Measurements from ENCODE around the gene CLDN19.
"Not testable (repeated sequence)": the region's sequence is repeated elsewhere in the genome, so short reads cannot be mapped to it uniquely, and the experiment has no call there.

The CLDN19 gene

DNA sequence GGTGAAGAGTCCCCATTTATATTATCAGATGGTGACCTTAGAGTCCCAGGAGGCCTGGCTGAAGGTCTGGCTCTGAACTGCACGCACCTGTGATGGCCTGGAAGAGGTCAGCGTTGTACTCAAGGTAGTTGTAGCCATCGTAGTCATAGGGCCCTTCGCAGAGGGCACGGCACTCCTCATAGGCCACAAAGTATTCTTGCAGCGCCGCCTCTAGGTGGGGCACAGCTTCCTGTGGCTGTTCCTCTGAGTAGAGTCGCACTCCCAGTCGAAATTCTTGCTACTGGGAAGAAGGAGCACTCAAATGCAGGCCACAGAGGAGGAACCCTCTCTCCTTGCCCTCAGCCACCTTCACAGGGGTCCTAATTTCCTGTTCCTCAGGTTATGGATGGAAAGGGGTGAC lies 19.1 kb upstream of the CLDN19 start:
- DNase-seq (ENCODE audit: low read depth) = no peak

DNA sequence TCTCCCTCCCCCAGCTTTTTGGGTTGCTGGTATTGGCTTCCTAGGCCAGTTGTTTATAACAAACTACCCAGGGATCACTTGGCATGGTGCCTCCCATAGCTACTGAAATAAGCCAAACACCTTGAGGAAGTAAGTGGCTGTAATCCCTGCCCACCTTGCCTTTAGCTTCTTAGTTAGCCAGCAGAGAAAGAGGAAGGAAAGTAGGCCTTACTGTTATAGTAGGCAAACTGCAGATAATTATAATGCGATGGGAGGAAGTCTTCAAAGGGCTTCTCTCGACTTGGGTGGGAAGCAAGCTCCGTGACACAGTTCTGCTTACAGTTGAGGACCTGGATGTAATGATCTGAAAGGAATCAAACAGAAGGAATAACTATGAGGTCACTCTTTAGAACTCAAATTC lies 18.6 kb upstream of the CLDN19 start:
- no peak for DNase-seq (ENCODE audit: low read depth)

DNA sequence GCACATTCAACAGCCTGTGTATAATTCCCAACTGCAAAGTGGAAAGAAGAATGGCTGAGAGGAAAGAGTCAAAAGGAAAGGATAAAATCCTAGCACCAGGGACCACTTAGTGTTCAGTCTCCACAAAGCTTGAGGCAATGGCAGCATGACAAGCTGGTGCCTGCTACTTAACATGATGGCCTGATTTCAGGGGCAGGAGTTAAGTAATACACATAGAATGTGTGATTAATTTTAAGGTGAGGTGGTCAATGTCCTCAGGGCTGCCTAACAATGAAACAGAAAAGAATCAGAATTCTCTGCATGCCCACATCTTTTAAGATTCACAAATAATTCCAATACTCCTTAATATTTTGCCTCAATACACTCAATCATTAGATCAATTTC lies 17.8 kb upstream of the CLDN19 start:
- DNase-seq (ENCODE audit: low read depth) = no peak

DNA sequence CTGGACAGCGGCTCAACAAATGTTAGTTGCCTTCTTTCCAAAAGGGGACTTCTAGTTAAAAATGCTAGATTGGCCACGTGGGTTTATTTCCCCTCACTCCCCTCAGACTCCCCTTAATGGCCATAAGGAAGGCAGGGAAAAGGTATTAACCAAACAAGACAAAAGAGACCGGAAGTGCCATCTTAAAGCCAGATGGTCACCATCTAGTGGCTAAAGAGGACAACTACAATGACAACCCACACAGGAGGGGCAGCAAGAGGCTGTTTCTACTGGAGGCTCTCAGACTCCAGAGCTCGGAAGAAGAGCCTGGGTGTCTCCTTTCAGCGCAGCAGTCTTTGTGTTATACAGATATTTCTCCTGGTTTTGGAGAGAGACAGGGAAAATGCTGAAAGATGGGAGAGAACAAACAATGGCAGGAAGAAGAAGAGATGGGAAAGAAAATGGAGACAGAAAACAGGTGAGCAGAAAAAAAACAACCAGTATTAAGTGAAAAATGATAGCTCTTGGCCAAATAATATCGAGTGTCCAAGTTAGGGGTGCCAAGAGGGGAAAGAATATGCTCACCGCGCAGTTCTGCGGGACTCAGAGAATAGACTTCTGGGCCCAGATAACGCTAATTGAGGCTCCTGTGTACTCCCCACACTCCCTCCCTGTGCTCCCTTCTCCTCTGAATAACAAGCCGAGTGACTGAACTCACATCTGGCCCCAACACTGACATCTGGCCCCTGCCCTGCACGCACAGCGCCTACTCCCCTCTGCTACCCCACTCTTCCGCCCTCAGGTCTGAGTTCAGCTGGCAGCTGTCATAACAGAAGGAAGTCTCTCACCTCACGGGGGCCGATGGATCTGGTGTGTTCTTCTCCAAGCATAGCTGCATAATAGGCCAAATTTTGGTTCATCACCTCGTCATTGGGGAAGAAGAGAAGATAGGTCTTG lies 17.2 kb upstream of the CLDN19 start:
- no peak for DNase-seq (ENCODE audit: low read depth)

DNA sequence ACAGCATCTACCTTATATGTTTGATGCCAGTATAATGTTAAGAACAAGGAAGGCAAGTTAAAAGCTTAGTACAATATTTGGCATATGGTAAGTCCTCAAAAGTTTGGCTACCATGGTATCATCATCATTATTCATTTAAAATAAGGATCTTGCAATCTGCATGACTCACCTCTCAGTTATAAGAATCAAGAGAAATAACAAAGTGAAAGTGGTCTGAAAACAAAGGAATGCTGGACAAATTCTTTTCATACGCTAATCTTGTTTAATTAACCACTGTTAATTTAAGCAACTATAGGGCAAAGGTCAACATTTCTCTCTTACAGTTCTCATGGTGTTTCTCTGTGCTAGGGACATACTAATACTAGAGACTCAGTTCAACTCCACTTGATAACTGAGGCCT lies 13.0 kb upstream of the CLDN19 start:
- no peak for DNase-seq (ENCODE audit: low read depth)

DNA sequence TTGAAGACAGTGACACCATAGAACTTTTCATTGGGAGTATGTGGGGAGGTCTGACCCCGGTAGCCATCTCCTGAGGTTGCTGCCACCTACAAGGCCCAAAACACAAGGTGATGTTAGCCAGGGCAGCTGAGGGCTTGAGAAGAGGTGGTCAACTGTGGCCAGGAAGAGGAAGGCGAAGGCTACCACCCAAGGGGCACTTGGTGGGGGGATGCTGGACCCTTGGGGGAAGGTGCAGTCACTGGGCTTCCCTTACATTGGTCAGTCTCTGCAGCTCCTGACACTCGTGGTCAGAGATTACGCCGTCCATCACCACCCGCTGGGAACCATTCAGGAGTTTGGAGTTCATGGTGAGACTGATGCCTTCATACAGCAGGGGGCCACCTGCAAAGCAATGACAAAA lies 12.2 kb upstream of the CLDN19 start:
- no peak for DNase-seq (ENCODE audit: low read depth)

DNA sequence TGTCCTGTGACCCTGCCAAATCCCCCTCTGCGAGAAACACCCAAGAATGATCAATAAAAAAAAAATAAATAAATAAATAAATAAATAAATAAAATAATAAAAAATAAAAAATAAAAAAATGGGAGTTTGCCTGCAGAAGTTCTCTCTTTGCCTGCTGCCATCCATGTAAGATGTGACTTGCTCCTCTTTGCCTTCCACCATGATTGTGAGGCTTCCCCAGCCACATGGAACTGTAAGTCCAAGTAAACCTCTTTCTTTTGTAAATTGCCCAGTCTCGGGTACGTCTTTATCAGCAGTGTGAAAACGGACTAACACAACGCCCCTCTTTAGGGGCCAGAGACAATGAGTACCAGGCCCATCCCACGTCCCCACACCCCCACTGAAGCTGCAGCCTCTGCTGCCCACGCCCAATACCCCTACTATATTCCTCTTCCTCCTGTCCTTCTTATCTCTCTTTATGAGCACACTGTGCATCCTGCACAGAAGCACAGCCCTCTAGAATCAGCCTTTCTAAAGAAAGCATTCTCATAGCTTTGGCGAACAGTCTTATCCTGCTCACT lies 11.6 kb upstream of the CLDN19 start:
- not testable (repeated sequence) for DNase-seq (ENCODE audit: low read depth)

DNA sequence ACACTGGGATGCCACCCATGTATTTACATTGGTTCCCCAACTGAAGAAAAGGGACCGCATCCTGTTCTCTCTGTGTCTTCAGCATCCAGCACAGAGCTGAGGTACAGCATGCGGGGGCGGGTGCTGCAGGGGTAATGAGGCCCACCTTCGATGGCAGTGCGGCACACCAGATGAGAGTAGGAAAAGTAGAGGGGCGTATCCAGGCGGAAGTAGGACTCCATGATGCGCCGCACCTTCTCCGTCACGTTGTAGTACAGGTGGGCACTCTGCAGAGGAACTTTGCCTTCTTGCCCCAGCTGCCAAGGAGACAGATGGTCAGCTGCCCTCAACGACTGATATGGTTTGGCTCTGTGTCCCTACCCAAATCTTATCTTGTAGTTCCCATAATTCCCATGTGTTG lies 10.0 kb upstream of the CLDN19 start:
- DNase-seq (ENCODE audit: low read depth) = no peak

DNA sequence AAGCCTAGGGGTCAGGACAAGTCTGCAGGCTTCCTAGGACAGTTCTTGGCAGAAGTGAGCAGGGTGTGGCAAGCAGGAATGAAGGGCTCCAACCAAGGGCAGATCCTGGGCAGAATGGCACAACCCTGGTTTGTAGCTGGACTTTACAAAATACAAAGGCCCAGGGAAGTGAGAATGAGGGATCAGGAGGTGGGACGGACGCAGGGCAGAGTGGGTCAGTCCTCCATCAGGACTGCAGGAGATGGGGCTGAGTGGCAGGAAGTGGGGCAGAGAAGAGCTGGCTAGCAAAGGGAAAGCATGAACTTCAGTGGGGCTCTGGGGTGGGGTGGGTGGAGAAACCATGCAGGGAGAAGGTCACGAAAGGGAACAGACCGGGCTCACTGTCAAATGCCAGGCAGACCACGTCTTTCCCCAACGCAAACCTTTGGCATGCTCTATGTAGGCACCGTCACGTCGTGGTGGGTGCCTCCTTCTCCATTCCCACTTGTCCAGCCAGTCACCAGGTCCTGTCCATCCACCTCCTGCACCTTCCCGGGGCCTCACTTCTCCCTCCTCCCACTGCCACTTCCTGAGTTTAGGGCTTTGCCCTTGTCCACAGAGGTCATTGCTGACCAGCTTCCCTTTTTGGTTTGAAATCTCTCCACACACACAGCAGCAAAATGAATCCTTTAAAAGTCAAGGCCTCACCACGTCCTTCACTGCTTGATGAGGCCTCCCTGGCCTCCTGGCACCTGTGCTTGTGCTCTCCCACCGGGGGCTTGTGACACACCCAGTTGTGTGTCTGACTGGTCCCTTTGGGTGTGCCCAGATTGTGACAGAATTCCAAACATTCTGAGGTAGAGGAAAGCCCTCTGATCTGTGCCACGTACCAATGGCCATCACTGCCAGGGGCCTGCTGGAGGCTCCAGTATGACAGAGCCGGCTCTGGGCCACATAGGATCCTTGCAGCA lies 8.7 kb upstream of the CLDN19 start:
- DNase-seq (ENCODE audit: low read depth) = no peak

DNA sequence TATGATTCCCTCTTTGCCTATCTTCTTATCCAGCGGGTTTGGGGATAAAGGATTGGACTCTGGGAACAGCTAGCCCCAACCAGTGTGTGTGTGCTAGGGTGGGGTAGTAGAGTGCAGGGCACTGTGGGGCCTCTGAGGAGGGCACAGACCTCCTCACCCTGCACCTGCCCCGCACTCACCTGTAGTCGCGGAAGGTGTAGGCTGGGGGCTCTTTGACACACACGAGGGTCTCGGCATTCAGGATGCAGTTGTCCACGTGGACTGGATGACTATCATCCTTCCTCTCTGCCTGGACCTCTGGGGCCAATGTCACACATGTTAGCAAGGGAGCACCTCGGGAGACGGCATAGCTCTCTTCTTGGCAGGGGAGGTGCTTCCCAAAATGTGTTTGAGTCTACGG lies 8.0 kb upstream of the CLDN19 start:
- no peak for DNase-seq (ENCODE audit: low read depth)

DNA sequence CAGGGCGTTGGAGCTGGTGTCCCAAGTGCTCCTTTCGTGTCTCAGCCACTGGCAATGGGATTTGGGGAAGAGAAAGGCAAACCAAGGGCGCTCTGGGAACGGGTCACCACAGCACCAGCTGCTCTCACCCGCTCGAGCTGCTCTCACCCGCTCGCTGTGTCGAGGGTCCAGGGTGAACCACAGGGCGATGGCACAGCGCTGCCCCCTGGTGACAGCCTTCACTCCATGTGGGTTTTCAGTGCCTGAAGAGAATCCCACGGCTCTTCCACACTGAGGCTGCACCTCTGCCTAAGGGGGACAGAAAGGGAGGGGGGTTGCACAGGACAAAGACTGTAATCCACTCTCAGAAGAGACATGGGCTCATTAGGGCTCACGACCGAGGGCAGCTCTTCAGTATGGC lies 7.1 kb upstream of the CLDN19 start:
- peak; percentile 13 for DNase-seq (ENCODE audit: low read depth)

DNA sequence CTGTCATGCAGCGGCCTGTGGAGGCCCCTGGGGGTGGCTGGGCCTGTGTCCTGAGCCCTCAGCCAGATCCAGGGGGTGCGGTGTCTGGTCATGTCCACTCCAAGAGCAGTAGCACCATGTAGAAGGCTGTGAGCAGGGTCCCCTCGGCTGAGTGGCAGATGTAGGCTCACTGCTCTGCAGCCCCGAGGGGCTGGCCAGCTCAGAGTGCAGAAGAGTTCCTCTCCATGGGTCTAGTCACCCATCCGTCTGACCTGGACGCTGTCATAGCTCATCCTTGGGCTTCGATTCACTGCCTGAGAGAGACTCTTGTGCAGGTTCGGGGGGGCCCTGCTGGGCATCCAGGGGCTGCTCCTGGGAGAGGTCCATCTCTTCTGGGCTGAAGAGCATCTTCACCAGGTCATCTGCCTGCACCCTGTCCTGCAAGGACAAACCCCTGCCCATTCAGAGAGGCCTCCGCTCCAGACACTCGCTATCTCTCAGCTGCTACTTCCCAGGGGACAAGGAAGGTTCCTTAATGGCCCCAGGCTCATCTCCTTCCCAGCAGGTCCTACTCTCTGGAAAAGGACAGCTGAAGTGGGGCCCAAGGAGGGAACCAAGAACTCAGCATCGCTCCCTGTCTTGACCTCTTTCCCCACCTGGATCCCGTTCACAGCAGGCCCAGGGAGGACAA lies 6.5 kb upstream of the CLDN19 start:
- no peak for DNase-seq (ENCODE audit: low read depth)

DNA sequence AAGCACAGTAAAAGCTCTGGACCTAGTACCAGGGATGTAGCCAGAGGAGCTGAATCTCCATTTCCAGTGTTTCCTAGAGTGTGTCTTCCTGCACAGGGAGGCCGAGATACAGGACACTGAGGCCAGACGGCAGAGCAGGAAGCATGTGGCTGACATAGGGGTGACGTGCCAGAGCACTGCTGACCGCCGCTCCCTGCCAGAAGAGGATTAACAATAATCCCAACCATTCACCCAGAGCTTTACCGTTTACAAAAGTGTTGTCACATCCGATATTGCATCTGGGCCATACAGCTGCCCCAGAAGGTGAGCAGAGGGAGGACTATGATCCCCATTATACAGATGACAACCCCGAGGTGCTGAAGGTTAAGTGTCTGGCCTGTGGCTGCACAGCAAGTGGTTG lies 5.8 kb upstream of the CLDN19 start:
- DNase-seq (ENCODE audit: low read depth) = no peak

DNA sequence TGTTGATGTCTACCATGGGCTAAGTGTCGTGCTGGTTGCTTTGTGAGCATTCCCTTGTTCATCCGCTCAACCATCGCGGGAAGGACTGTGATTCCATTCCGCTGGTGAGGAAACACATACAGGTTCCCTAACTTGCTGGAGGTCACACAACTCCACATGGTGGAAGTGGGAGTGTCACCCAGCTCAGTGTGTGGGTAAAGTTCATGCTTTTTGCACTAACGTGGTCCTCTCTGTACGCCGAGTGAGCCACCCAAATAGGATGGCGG lies 4.0 kb upstream of the CLDN19 start:
- DNase-seq (ENCODE audit: low read depth) = no peak

DNA sequence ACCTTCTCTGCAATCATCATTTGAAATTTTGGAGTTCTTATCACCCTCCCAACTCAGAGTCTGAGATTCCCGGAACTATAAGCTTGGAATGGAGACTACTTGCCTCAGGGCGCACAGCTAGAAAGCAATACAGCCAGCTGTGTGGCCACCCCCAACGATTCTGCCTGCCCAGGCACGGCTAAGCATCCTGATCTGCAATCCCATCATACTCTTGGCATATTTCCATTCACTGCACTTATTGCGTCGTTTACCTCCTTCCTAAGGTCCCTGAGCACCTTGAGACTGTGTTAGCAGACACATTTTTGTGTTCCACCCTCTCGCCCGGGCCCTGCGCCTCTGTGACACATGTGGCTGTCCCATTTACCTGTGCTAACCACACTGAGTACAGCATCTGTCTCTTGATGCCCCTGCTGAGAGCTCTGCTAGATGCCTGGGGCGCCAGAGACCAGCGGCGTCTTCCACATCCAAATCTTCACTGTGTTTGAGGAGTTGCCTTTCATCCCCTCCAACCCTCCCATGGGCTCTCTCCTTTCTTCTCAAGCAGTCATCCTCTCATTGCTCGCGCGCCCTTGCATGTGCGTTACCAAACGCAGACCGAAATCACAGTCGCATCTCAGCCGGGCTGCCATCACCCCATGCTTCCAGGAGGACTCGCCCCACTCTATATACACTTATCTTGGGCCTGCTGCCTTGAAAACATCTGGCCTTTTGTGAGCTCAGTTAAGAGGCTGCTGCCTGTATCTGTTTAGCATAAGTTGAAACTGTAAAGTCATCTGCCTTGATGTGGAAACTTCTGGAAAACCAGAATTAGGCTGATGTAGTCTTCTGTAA lies 3.5 kb upstream of the CLDN19 start:
- DNase-seq (ENCODE audit: low read depth) = no peak

DNA sequence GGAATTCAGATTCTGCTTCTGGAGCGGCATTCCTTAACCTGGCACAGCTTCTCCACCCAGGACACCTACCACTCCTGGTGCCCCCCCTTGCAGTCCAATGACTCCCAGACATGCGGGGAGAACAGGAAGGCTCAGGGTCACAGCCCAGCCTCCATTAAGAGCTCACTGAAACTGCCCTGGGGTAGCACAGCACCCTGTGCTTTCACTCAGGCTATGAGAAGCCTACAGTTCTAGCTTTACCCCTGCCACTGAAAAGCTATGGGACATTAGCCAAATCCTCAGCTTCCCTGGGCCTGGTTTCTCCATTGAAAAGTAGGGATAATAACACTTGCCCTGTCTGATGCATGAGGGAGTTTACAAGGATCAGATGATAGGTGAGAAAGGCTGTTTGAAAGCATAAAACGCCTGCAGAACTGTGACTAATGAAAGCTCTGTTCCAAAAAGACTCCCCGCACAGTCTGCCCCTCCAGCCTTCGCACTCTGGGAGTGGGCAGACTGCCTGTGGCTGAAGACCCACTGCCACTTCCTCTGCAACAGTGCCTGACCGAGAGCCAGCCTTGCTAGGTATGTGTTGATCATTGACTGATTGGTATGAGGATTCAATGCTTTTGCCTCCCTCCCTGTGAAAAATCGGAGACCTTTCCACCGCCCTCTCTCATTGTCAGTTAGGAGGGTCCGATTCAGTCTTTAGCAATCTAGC lies 2.7 kb upstream of the CLDN19 start:
- DNase-seq (ENCODE audit: low read depth) = no peak

DNA sequence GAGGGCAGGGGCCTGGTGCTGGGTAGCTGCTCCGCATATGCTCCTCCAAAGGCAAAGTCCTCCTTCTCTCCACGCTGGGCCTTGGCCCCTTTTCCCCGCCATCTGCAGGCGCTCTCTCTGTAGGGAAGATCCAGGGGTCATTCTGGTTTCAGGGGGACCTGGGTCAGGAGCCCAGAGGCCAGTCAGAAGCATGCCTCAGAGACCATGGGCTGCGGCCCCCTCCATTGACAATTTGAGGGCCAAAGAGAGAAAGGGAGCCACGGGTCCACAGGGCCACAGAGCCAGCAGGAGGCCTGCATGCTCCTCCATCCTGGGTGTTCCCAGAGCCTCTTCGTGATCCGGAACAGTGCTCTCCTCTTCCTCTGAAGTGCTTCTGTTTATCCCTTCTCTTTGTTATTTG lies 2.1 kb upstream of the CLDN19 start:
- DNase-seq (ENCODE audit: low read depth) = no peak

DNA sequence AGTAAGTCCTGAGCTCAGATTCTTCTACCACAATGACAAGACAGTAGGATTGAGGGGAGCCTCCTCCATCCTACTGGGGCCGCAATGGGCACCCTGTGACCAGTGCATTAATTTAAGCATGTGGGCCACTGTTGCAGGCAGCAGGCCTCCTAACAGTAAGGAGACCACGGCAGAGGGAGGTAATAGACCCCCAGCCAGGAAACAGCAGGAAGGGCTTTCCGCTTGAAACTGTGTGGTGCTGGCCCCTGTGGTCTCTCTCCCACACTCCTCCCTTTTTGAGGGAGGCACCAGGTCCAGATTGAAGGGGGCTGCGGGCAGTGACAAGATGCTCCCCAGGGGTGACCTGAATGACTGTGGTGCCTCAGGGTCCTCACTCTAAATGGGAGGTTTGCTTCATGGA lies 1.7 kb upstream of the CLDN19 start:
- no peak for DNase-seq (ENCODE audit: low read depth)

DNA sequence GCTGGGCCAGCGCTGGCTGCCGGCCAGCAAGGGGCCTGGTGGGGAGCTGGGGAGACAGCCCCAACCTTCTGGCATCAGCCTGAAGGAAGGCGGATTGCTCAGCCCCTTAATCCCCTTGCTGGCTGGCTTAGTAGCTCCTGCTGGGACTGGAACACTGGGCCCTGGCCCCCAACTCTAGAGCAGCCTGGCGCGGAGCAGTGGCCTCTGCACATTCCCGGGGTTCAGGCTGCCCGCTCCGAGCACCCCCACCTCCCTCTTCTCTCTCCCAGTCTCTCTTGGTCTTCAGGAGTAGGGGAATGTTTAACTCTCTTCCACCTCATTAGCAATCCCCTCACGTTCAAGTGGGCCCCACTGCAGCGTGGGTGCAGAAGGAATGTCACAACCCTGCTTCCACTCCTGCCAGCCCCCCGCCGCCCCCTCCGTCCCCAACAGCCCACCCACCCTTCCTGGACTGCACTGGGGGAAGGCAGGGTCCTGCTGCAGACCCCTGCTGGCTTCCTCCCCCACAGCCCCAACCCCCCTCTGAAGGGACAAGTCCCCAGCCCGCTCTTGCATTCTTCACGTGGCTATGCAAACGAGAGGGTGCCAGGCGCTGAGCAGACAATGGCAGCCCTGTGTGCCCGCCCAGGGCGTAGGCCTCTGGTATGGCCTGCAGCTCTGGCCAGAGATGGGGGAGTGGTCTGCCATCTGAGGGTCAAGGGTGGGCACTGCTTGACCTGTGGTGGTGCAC lies 980 bp upstream of the CLDN19 start:
- no peak for DNase-seq (ENCODE audit: low read depth)

DNA sequence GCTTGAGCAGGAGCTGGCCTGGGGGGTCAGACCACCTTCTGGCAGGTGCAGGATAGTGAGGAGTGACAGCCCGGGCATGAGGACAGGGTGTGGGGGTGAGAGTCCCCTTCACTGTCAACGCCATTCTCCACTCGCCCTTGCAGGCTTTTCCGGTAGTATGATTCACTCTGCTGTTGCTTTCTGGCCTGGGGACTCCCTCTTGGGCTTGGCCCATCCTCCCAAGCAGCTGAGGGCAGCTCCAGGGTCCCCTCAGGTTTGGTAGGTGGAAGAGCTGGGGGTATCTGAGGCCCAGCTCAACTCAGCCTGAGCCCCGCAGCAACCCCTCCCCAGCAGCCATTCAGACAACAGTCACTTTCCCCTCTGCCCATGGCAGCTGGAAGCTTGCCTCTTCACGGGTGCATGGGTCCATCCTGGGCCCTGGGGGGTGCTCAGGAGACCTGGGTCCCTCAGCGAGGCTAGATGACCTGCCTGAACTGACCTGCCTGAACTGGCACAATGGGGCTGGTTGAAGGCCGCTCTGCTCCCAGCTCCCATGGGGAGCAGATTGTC lies 1.3 kb downstream of the CLDN19 start:
- no peak for DNase-seq (ENCODE audit: low read depth)

All from activated T-cell treated with anti-CD3 and anti-CD28 coated beads for 48 hours (primary cell).